Natural killer cell (primary cell): ENCODE data around the gene OR2D3. TPM values are rescaled to one million over a fixed set of nuclear protein-coding genes. Genes with fewer than 3 reads are reported as not detected.

ENCODE experiments used
- ATAC-seq, 3 donors: fragments of 150-1000 bp in 2 of 3; fragments of 200-7000 bp in 1 of 3; cut with Tn5 transposase; 1 replicate in 1 of 3; 2 replicates in 2 of 3; pipeline ENCODE4 v1.10.0; 2021; ENCODE audit warnings: mild to moderate bottlenecking in 2 of 3, moderate library complexity in 2 of 3
- DNase-seq, 2 donors: peaks; one replicate each; pipeline versions ENCODE4 v3.0.0 to v3.0.0-alpha.2; 2013 to 2021; ENCODE audit warnings: mixed read lengths in 1 of 2
- H3K27ac ChIP-seq: one replicate; pipeline ENCODE4 v1.5.1; 2013; ENCODE audit warnings: mild to moderate bottlenecking, low read length
- H3K27me3 ChIP-seq: one replicate; pipeline ENCODE4 v1.6.1; 2013; ENCODE audit warnings: low read length; ENCODE audit not compliant: control insufficient read depth, insufficient read depth
- H3K36me3 ChIP-seq: one replicate; pipeline ENCODE4 v1.6.1; 2013; ENCODE audit warnings: low read length; ENCODE audit not compliant: control insufficient read depth, insufficient read depth
- H3K4me1 ChIP-seq: one replicate; pipeline ENCODE4 v1.6.1; 2013; ENCODE audit warnings: low read length; ENCODE audit not compliant: control insufficient read depth, insufficient read depth
- H3K4me3 ChIP-seq: one replicate; pipeline ENCODE4 v1.5.1; 2013; ENCODE audit warnings: low read length
- H3K9me3 ChIP-seq: one replicate; pipeline ENCODE4 v1.6.1; 2013; ENCODE audit warnings: low read length; ENCODE audit not compliant: control insufficient read depth, insufficient read depth
- H3K27ac Mint-ChIP-seq, 2 donors: one replicate each; pipeline ENCODE4 v1.8.0; 2022; ENCODE audit warnings: mild to moderate bottlenecking in 2 of 2, mixed read lengths in 2 of 2, moderate library complexity in 1 of 2
- H3K27me3 Mint-ChIP-seq, 2 donors: one replicate each; pipeline ENCODE4 v1.8.0; 2022; ENCODE audit warnings: low read depth in 2 of 2, mixed read lengths in 2 of 2
- H3K36me3 Mint-ChIP-seq: one replicate; pipeline ENCODE4 v1.8.0; 2022; ENCODE audit warnings: mixed read lengths
- H3K4me1 Mint-ChIP-seq, 2 donors: one replicate each; pipeline ENCODE4 v1.8.0; 2022; ENCODE audit warnings: mixed read lengths in 2 of 2
- H3K4me3 Mint-ChIP-seq: one replicate; pipeline ENCODE4 v1.8.0; 2022; ENCODE audit warnings: mild to moderate bottlenecking, moderate library complexity, mixed read lengths
- H3K9me3 Mint-ChIP-seq, 2 donors: one replicate each; pipeline ENCODE4 v1.8.0; 2022; ENCODE audit warnings: mixed read lengths in 2 of 2
- CTCF ChIP-seq: fragments of 200-600 bp; IDR thresholded peaks from one replicate; pipeline ENCODE4 v1.8.0; 2022; ENCODE audit warnings: antibody characterized with exemption
- WGBS: methylation state at CpG from one replicate; pipeline ENCODE4 v1.1.7; 2013; ENCODE audit warnings: missing lambda C conversion rate; ENCODE audit not compliant: insufficient coverage; 5-methylcytosine and 5-hydroxymethylcytosine counted together
- intact Hi-C: fragments of 100-400 bp; cut with micrococcal nuclease; formaldehyde crosslinking; loops from one replicate; pipeline ENCODE4 v1.14.2; 2022
- total RNA-seq, 4 donors: library from RNA; stranded (reverse); fragments of 120-200 nt in 1 of 4; gene quantifications; one replicate each; pipeline versions ENCODE4 v1.2.3 to v1.2.4, GENCODE V29; 2013 to 2022

OR2D3 gene
- total RNA-seq, 3 donors from 2014 or later (not counting 1 experiment from before 2014, with no cell fraction given) = not detected

DNA sequence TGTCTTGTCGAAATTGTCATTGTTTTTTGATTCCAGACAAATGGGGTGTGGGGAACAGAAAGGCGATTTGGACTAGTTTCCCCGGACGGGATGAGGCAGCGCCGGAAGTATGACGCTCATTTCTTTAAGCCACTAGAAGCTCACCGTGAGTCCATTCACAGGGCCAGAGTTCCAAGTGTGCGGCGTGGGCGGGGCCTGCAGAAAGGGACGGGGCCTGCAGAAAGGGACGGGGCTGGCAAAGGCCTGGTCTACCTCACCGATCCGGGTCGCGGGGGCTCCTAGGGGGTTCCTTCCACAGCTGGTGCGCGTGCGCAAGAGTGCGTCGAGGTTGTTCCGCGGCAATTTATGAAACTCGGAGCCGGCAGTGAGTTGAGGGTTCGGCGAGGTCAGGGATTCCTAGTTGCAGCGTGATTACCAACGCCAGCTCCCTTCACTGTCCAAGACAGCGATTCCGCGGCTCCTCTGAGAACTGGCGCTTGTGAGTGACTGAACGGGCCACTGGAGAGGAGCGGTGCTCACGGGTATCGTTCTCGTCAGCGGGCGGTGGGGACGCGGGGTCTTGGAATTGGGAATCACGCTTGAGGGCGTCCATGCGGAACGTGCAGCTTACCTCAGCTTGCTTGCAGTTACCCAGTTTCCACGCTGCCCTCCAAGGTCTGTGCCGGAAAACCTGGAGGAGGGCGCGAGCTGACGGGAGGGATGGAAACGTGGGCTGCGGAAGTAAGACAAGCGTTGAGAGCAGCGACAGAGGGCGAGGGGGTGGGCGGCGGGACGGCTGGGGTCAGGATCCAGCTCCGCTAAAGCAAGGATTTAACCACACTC is 5.6 kb downstream of the OR2D3 start, which contains the start of gene ZNF215:
ZNF215 (plus strand) TSS at position 219 of the 822 bp plus-strand sequence. CDS start 5,847 bp downstream, outside the sequence.
- Mint-ChIP-seq H3K9me3 (peaks cover 0 to 5% of the 10 kb centered on the region in 2 donors), H3K27ac (peak within 1 kb of the TSS in 1 of 2 donors; percentile 32), H3K36me3 (no peaks in the 10 kb centered on the region), H3K27me3 (peaks cover 8 to 65% of the 10 kb centered on the region in 2 donors), H3K4me1 (peaks cover 17 to 22% of the 10 kb centered on the region in 2 donors), H3K4me3 (peak within 1 kb of the TSS; percentile 64)
- intact Hi-C loops = no loop called here
- Histone ChIP-seq H3K27ac (no peak within 1 kb of the TSS), H3K27me3 (peaks cover 5% of the 10 kb centered on the region), H3K4me3 (peak within 1 kb of the TSS; percentile 63), H3K36me3 (no peaks in the 10 kb centered on the region), H3K4me1 (peaks cover 9% of the 10 kb centered on the region), H3K9me3 (no peaks in the 10 kb centered on the region)
- peak; percentile 16 to 21 for DNase-seq
- 1% methylated on average over 60 of the region's 61 CpGs for WGBS
- peak; percentile 48 to 78 (median 56) for ATAC-seq
- no peak for TF ChIP-seq CTCF

- Histone ChIP-seq H3K4me3 (peak overlapping the region; percentile 63), H3K27me3 (peaks cover 5% of the 10 kb centered on the region), H3K9me3 (no peaks in the 10 kb centered on the region), H3K27ac (no peak overlapping the region), H3K4me1 (peaks cover 9% of the 10 kb centered on the region), H3K36me3 (no peaks in the 10 kb centered on the region)
- TF ChIP-seq CTCF = no peak
- 7% methylated on average over 10 of the region's 11 CpGs for WGBS
- no peaks in the 10 kb centered on the region for H3K36me3 Mint-ChIP-seq
- peaks cover 17 to 22% of the 10 kb centered on the region in 2 donors for H3K4me1 Mint-ChIP-seq
- peak overlapping the region; percentile 64 for H3K4me3 Mint-ChIP-seq
- H3K27ac Mint-ChIP-seq = no peak overlapping the region
- no peak for ATAC-seq
- peaks cover 0 to 4% of the 10 kb centered on the region in 2 donors for H3K9me3 Mint-ChIP-seq
- H3K27me3 Mint-ChIP-seq = peaks cover 8 to 64% of the 10 kb centered on the region in 2 donors
- intact Hi-C loops = no loop called here
- DNase-seq = no peak
Observed at GRCh38 chr11:6927030-6927617, 6.3 kb downstream of the OR2D3 start.

DNA sequence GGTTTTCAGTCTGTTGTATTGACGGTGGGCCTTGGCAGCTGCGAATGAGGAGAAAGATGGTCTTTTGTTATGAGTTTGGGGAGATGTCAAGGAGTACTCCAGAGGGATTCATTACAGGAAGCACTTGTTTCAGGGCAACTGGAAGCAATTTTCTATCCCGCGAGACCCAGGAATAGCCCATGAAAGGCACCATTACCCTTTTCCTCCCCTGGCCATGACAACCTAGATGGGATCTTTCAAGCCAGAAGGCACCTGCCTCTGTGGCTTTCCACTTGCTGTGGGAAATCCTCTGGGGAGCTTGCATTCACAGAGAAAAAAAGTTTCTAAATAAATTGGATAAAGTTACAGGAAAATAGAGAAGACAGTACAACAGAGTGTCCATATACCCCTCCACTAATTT is 8.1 kb downstream of the OR2D3 start:
- H3K9me3 ChIP-seq = no peaks in the 10 kb centered on the region
- 74% methylated on average over 4 of the region's 4 CpGs for WGBS
- Mint-ChIP-seq H3K9me3 (peaks cover 0 to 4% of the 10 kb centered on the region in 2 donors), H3K27me3 (peaks cover 8 to 56% of the 10 kb centered on the region in 2 donors), H3K4me3 (no peak overlapping the region), H3K27ac (no peak overlapping the region), H3K36me3 (no peaks in the 10 kb centered on the region), H3K4me1 (peaks cover 17 to 22% of the 10 kb centered on the region in 2 donors)
- no peak overlapping the region for H3K4me3 ChIP-seq
- H3K4me1 ChIP-seq = peaks cover 9% of the 10 kb centered on the region
- no peaks in the 10 kb centered on the region for H3K36me3 ChIP-seq
- TF ChIP-seq CTCF = no peak
- DNase-seq (no peak), ATAC-seq (no peak)
- H3K27me3 ChIP-seq = peaks cover 5% of the 10 kb centered on the region
- no peak overlapping the region for H3K27ac ChIP-seq
- intact Hi-C loops = no loop called here
